ENCODE measurements around the gene HAL. TPM values are rescaled to one million over a fixed set of nuclear protein-coding genes. Genes with fewer than 3 reads are reported as not detected.

The HAL gene
- polyA plus RNA-seq, 1 donor (not counting 4 experiments of a cell fraction or from before 2014, with no cell fraction given) = 0.51 TPM

DNA sequence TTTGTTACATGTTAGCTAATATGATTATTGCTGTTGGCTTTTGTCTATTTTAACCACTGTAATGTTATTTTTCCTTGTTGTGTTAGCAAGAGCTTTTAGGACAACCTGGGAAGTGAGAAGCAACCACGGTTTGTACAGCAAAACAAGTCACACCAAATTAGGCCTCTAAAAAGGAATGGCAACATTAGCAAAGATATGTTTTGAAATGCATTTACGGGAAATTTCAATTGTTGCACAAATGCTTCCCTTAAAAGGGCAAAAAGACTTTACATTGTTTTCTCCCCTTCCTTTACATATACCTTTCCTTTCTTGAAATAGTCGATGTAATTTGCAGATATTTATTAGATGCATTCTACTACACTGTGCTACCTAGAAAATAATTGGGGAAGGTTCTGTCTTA, 43.4 kb upstream of the HAL start:
- no peaks in the 10 kb centered on the region for H3K9me1 ChIP-seq (ENCODE audit: control insufficient read depth, extremely low read depth, insufficient read depth, low read length)
- peaks cover 9% of the 10 kb centered on the region for H3K79me2 ChIP-seq (ENCODE audit: control insufficient read depth, insufficient read depth, low read length)
- no peak for TF ChIP-seq EZH2 (IDR thresholded peaks at IDR 0.05; ENCODE audit: low read length)
- TF ChIP-seq, protein P1, sequence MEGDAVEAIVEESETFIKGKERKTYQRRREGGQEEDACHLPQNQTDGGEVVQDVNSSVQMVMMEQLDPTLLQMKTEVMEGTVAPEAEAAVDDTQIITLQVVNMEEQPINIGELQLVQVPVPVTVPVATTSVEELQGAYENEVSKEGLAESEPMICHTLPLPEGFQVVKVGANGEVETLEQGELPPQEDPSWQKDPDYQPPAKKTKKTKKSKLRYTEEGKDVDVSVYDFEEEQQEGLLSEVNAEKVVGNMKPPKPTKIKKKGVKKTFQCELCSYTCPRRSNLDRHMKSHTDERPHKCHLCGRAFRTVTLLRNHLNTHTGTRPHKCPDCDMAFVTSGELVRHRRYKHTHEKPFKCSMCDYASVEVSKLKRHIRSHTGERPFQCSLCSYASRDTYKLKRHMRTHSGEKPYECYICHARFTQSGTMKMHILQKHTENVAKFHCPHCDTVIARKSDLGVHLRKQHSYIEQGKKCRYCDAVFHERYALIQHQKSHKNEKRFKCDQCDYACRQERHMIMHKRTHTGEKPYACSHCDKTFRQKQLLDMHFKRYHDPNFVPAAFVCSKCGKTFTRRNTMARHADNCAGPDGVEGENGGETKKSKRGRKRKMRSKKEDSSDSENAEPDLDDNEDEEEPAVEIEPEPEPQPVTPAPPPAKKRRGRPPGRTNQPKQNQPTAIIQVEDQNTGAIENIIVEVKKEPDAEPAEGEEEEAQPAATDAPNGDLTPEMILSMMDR (optimal IDR thresholded peaks at IDR 0.05 in 1 of 3, IDR thresholded peaks at IDR 0.05 in 1 of 3, conservative IDR thresholded peaks at IDR 0.05 in 1 of 3; ENCODE audit: extremely low read depth in 1 of 3, insufficient read depth in 2 of 3, low read length in 3 of 3) = no peak
- no peaks in the 10 kb centered on the region for H3K36me3 ChIP-seq (ENCODE audit: control insufficient read depth in 2 of 2, extremely low read depth in 1 of 2, insufficient read depth in 2 of 2, low read length in 2 of 2)
- no peaks in the 10 kb centered on the region for H3K27me3 ChIP-seq (ENCODE audit: control insufficient read depth, extremely low read depth, insufficient read depth, low read length)
- H3K9me3 ChIP-seq (ENCODE audit: control insufficient read depth, low read depth, low read length) = no peaks in the 10 kb centered on the region
- no peak overlapping the region for H3K9ac ChIP-seq (ENCODE audit: control insufficient read depth, extremely low read depth, insufficient read depth, low read length)
- H4K20me1 ChIP-seq (ENCODE audit: control insufficient read depth, extremely low read depth, insufficient read depth, low read length) = no peaks in the 10 kb centered on the region
- no peak overlapping the region for H3K4me2 ChIP-seq (ENCODE audit: control insufficient read depth, extremely low read depth, insufficient read depth, low read depth, low read length)
- no peak overlapping the region for H2AFZ ChIP-seq (ENCODE audit: control insufficient read depth, low read length)
- no peak overlapping the region for H3K4me3 ChIP-seq (ENCODE audit: control insufficient read depth in 2 of 3, extremely low read depth in 1 of 3, insufficient read depth in 2 of 3, low read depth in 1 of 3, low read length in 3 of 3)
- no peak for DNase-seq (ENCODE audit: low read depth, low spot score)
- no peak for FAIRE-seq
- peaks cover 15% of the 10 kb centered on the region for H3K4me1 ChIP-seq (ENCODE audit: control insufficient read depth, extremely low read depth, insufficient read depth, low read length)
- H3K27ac ChIP-seq (ENCODE audit: control insufficient read depth, insufficient read depth, low read length) = no peak overlapping the region
- dilution Hi-C loops (cut with MboI; ENCODE audit: extremely low pct_ligation_motif_present, low sequenced_read_pairs) = no loop called here

DNA sequence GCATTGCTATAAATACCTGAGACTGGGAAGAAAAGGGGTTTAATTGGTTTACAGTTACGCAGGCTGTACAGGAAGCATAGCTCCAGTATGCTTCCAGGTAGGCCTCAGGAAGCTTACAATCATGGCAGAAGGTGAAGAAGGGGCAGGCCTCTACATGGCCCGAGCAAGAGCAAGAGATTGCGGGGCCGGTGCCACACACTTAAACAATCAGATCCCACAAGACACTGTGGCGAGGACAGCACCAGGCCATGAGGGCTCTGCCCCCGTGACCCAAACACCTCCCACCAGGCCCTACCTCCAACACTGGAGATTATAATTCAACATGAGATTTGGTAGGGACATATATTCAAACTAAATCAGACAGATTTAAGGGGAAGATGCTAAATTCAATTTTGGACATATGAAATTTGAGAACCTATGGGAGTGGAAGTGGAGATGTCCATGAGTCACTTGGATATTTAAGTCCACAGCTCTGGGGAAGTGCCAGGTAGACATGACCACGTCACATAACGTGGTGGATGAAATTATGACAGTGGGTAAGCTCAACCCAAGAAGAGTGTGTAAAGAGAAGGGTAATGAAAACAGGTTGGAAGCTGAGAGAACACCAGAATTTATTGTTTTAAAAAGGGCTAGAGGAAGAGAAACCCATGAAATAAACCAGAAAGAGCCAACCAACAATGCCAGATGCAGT, 40.8 kb upstream of the HAL start:
- Histone ChIP-seq H2AFZ (ENCODE audit: control insufficient read depth, low read length) (no peak overlapping the region), H3K9ac (ENCODE audit: control insufficient read depth, extremely low read depth, insufficient read depth, low read length) (no peak overlapping the region), H4K20me1 (ENCODE audit: control insufficient read depth, extremely low read depth, insufficient read depth, low read length) (no peaks in the 10 kb centered on the region), H3K4me2 (ENCODE audit: control insufficient read depth, extremely low read depth, insufficient read depth, low read depth, low read length) (no peak overlapping the region), H3K4me3 (ENCODE audit: control insufficient read depth in 2 of 3, extremely low read depth in 1 of 3, insufficient read depth in 2 of 3, low read depth in 1 of 3, low read length in 3 of 3) (no peak overlapping the region), H3K27ac (ENCODE audit: control insufficient read depth, insufficient read depth, low read length) (no peak overlapping the region), H3K9me3 (ENCODE audit: control insufficient read depth, low read depth, low read length) (no peaks in the 10 kb centered on the region), H3K36me3 (ENCODE audit: control insufficient read depth in 2 of 2, extremely low read depth in 1 of 2, insufficient read depth in 2 of 2, low read length in 2 of 2) (no peaks in the 10 kb centered on the region), H3K9me1 (ENCODE audit: control insufficient read depth, extremely low read depth, insufficient read depth, low read length) (no peaks in the 10 kb centered on the region), H3K27me3 (ENCODE audit: control insufficient read depth, extremely low read depth, insufficient read depth, low read length) (no peaks in the 10 kb centered on the region), H3K79me2 (ENCODE audit: control insufficient read depth, insufficient read depth, low read length) (peaks cover 24% of the 10 kb centered on the region), H3K4me1 (ENCODE audit: control insufficient read depth, extremely low read depth, insufficient read depth, low read length) (peaks cover 7% of the 10 kb centered on the region)
- FAIRE-seq (no peak), DNase-seq (ENCODE audit: low read depth, low spot score) (no peak)
- no peak for TF ChIP-seq EZH2 (IDR thresholded peaks at IDR 0.05; ENCODE audit: low read length)
- TF ChIP-seq, protein P1 (optimal IDR thresholded peaks at IDR 0.05 in 1 of 3, IDR thresholded peaks at IDR 0.05 in 1 of 3, conservative IDR thresholded peaks at IDR 0.05 in 1 of 3; ENCODE audit: extremely low read depth in 1 of 3, insufficient read depth in 2 of 3, low read length in 3 of 3) = no peak
- dilution Hi-C loops (cut with MboI; ENCODE audit: extremely low pct_ligation_motif_present, low sequenced_read_pairs) = no loop called here
